H9 (cell line): Measurements from ENCODE around the gene IL31RA. TPM values are rescaled to one million over a fixed set of nuclear protein-coding genes. Genes with fewer than 3 reads are reported as not detected.

ENCODE experiments used
- DNase-seq: peaks from one replicate; pipeline ENCODE4 v3.0.0-alpha.2; 2017
- H2AFZ ChIP-seq: one replicate; pipeline ENCODE4 v1.6.1; 2013; ENCODE audit warnings: mild to moderate bottlenecking, low read length, control low read depth, moderate library complexity
- H2AK5ac ChIP-seq: 2 replicates; pipeline ENCODE4 v1.6.1; 2013; ENCODE audit warnings: low read length, control low read depth, mixed read lengths; ENCODE audit not compliant: insufficient read length
- H2BK120ac ChIP-seq: one replicate; pipeline ENCODE4 v1.6.1; 2013; ENCODE audit warnings: low read depth, mild to moderate bottlenecking, low read length, control low read depth, inconsistent platforms; ENCODE audit not compliant: poor library complexity, severe bottlenecking
- H2BK12ac ChIP-seq: 2 replicates; pipeline ENCODE4 v1.6.1; 2013; ENCODE audit warnings: low read length, control low read depth, mixed read lengths, low read depth; ENCODE audit not compliant: insufficient read length
- H2BK15ac ChIP-seq: 2 replicates; pipeline ENCODE4 v1.6.1; 2013; ENCODE audit warnings: low read depth, low read length, control low read depth
- H2BK20ac ChIP-seq: one replicate; pipeline ENCODE4 v1.6.1; 2013; ENCODE audit warnings: low read depth, mild to moderate bottlenecking, low read length, control low read depth, inconsistent platforms; ENCODE audit not compliant: poor library complexity, severe bottlenecking
- H2BK5ac ChIP-seq: 2 replicates; pipeline ENCODE4 v1.6.1; 2013; ENCODE audit warnings: low read length, control low read depth, mixed read lengths; ENCODE audit not compliant: insufficient read length
- H3K14ac ChIP-seq: 2 replicates; pipeline ENCODE4 v1.6.1; 2013; ENCODE audit warnings: low read length, control low read depth; ENCODE audit not compliant: insufficient read depth
- H3K18ac ChIP-seq: 2 replicates; pipeline ENCODE4 v1.6.1; 2013; ENCODE audit warnings: low read depth, mild to moderate bottlenecking, mixed read lengths, low read length, control low read depth; ENCODE audit not compliant: insufficient read length
- H3K23ac ChIP-seq: 2 replicates; pipeline ENCODE4 v1.6.1; 2013; ENCODE audit warnings: low read length, control low read depth, mixed read lengths, low read depth; ENCODE audit not compliant: insufficient read length
- H3K23me2 ChIP-seq: 2 replicates; pipeline ENCODE4 v1.6.1; 2013; ENCODE audit warnings: low read depth, mild to moderate bottlenecking, mixed read lengths, low read length, control low read depth; ENCODE audit not compliant: insufficient read length, poor library complexity, severe bottlenecking
- H3K27ac ChIP-seq: 2 replicates; pipeline ENCODE4 v1.5.1; 2013; ENCODE audit warnings: low read length, control low read depth, mixed read lengths, low read depth; ENCODE audit not compliant: insufficient read length
- H3K27me3 ChIP-seq: 2 replicates; pipeline ENCODE4 v1.6.1; 2013; ENCODE audit warnings: low read length, control low read depth, inconsistent platforms; ENCODE audit not compliant: insufficient read depth
- H3K4ac ChIP-seq: 2 replicates; pipeline ENCODE4 v1.6.1; 2013; ENCODE audit warnings: low read depth, mild to moderate bottlenecking, control low read depth, inconsistent platforms, low read length, moderate library complexity
- H3K4me1 ChIP-seq: 2 replicates; pipeline ENCODE4 v1.6.1; 2013; ENCODE audit warnings: low read length, control low read depth, inconsistent platforms; ENCODE audit not compliant: insufficient read depth
- H3K4me2 ChIP-seq: 2 replicates; pipeline ENCODE4 v1.6.1; 2013; ENCODE audit warnings: low read length, control low read depth, mixed read lengths; ENCODE audit not compliant: insufficient read length, insufficient read depth
- H3K56ac ChIP-seq: 2 replicates; pipeline ENCODE4 v1.6.1; 2013; ENCODE audit warnings: low read depth, mild to moderate bottlenecking, mixed read lengths, low read length, control low read depth; ENCODE audit not compliant: insufficient read length
- H3K79me1 ChIP-seq: 2 replicates; pipeline ENCODE4 v1.6.1; 2013; ENCODE audit warnings: low read depth, mild to moderate bottlenecking, moderate library complexity, low read length, control low read depth, inconsistent platforms; ENCODE audit not compliant: insufficient read depth, poor library complexity, severe bottlenecking
- H3K79me2 ChIP-seq: 2 replicates; pipeline ENCODE4 v1.6.1; 2013; ENCODE audit warnings: low read length, control low read depth, inconsistent platforms; ENCODE audit not compliant: insufficient read depth
- H3K9ac ChIP-seq: 2 replicates; pipeline ENCODE4 v1.6.1; 2013; ENCODE audit warnings: low read length, control low read depth, mixed read lengths; ENCODE audit not compliant: insufficient read length; ENCODE audit errors: extremely low read depth
- H3K9me3 ChIP-seq: one replicate; pipeline ENCODE4 v1.6.1; 2013; ENCODE audit warnings: low read depth, low read length, inconsistent platforms; ENCODE audit not compliant: control insufficient read depth
- H3T11ph ChIP-seq: one replicate; pipeline ENCODE4 v1.6.1; 2013; ENCODE audit warnings: mild to moderate bottlenecking, low read length, control low read depth, inconsistent platforms
- H4K20me1 ChIP-seq: one replicate; pipeline ENCODE4 v1.6.1; 2013; ENCODE audit not compliant: control insufficient read depth, insufficient read length, insufficient read depth
- H4K5ac ChIP-seq: 2 replicates; pipeline ENCODE4 v1.6.1; 2013; ENCODE audit warnings: low read depth, mild to moderate bottlenecking, mixed read lengths, low read length, control low read depth; ENCODE audit not compliant: insufficient read length
- H4K8ac ChIP-seq: replicated peaks from 2 replicates; pipeline ENCODE4 v1.6.1; 2013; ENCODE audit warnings: low read length, control low read depth, mixed read lengths, low read depth; ENCODE audit not compliant: insufficient read length
- H4K91ac ChIP-seq: 2 replicates; pipeline ENCODE4 v1.6.1; 2013; ENCODE audit warnings: low read depth, mild to moderate bottlenecking, moderate library complexity, mixed read lengths, low read length, control low read depth; ENCODE audit not compliant: insufficient read length
- H3K27ac Mint-ChIP-seq, 3 experiments: 2 replicates in 2 of 3; 3 replicates in 1 of 3; pipeline ENCODE4 v1.8.0; 2020 to 2021; ENCODE audit warnings: mixed read lengths in 3 of 3, mild to moderate bottlenecking in 1 of 3, moderate library complexity in 1 of 3
- H3K27me3 Mint-ChIP-seq: 2 replicates; pipeline ENCODE4 v1.8.0; 2021; ENCODE audit warnings: low read depth, mild to moderate bottlenecking, moderate library complexity, mixed read lengths
- H3K36me3 Mint-ChIP-seq, 3 experiments: 2 replicates in 2 of 3; 3 replicates in 1 of 3; pipeline ENCODE4 v1.8.0; 2020 to 2021; ENCODE audit warnings: low read depth in 3 of 3, mixed read lengths in 3 of 3; ENCODE audit not compliant: insufficient read depth in 1 of 3
- H3K4me1 Mint-ChIP-seq, 2 experiments: 2 replicates each; pipeline ENCODE4 v1.8.0; 2020; ENCODE audit warnings: mixed read lengths in 2 of 2
- H3K4me3 Mint-ChIP-seq, 2 experiments: 2 replicates in 1 of 2; 3 replicates in 1 of 2; pipeline ENCODE4 v1.8.0; 2020 to 2021; ENCODE audit warnings: mild to moderate bottlenecking in 2 of 2, mixed read lengths in 2 of 2, moderate library complexity in 1 of 2
- H3K9me3 Mint-ChIP-seq, 2 experiments: 2 replicates in 1 of 2; 3 replicates in 1 of 2; pipeline ENCODE4 v1.8.0; 2020; ENCODE audit warnings: mild to moderate bottlenecking in 2 of 2, mixed read lengths in 2 of 2, moderate library complexity in 1 of 2
- CTCF ChIP-seq: fragments of 200-600 bp; sonication (generic); conservative IDR thresholded peaks from 3 replicates; pipeline ENCODE4 v1.8.0; 2021; ENCODE audit warnings: antibody characterized with exemption, mild to moderate bottlenecking
- WGBS: extraction: QIAGEN DNeasy Blood & Tissue Kit; methylation state at CpG from one replicate; pipeline ENCODE4 v1.1.7; 2013; ENCODE audit warnings: missing lambda C conversion rate, low lambda C conversion rate, mixed read lengths; ENCODE audit not compliant: insufficient read length; ENCODE audit errors: extremely low coverage; 5-methylcytosine and 5-hydroxymethylcytosine counted together
- total RNA-seq: library from RNA; stranded (reverse); gene quantifications from 2 replicates; pipeline ENCODE4 v1.2.1, GENCODE V29; 2021

The IL31RA gene
- total RNA-seq, 1 experiment from 2014 or later = 0.11 TPM

- H2BK120ac ChIP-seq = no peak overlapping the region
- TF ChIP-seq CTCF = no peak
- H3K23me2 ChIP-seq = no peaks in the 10 kb centered on the region
- no peak overlapping the region for H3T11ph ChIP-seq
- no peak overlapping the region for H4K91ac ChIP-seq
- no peaks in the 10 kb centered on the region for H3K36me3 Mint-ChIP-seq
- no peak overlapping the region for H2BK5ac ChIP-seq
- H3K27me3 ChIP-seq = no peaks in the 10 kb centered on the region
- no peak overlapping the region for H2AK5ac ChIP-seq
- H3K4ac ChIP-seq = no peak overlapping the region
- no peak overlapping the region for H4K5ac ChIP-seq
- H4K8ac ChIP-seq = no peak overlapping the region
- no peaks in the 10 kb centered on the region for H3K4me1 Mint-ChIP-seq
- H3K14ac ChIP-seq = no peak overlapping the region
- no peaks in the 10 kb centered on the region for H3K79me2 ChIP-seq
- H2AFZ ChIP-seq = no peak overlapping the region
- no CpG with 5 or more reads among the region's 2 CpGs for WGBS
- H3K4me2 ChIP-seq = no peak overlapping the region
- no peaks in the 10 kb centered on the region for H3K9me3 Mint-ChIP-seq
- H3K23ac ChIP-seq = no peak overlapping the region
- no peak overlapping the region for H3K56ac ChIP-seq
- no peaks in the 10 kb centered on the region for H3K9me3 ChIP-seq
- no peak overlapping the region for H3K18ac ChIP-seq
- H3K4me3 Mint-ChIP-seq = no peak overlapping the region
- no peaks in the 10 kb centered on the region for H3K27me3 Mint-ChIP-seq
- H3K9ac ChIP-seq = no peak overlapping the region
- no peak overlapping the region for H2BK20ac ChIP-seq
- H2BK12ac ChIP-seq = no peak overlapping the region
- no peak for DNase-seq
- no peaks in the 10 kb centered on the region for H3K79me1 ChIP-seq
- no peaks in the 10 kb centered on the region for H4K20me1 ChIP-seq
- no peak overlapping the region for H2BK15ac ChIP-seq
- H3K4me1 ChIP-seq = no peaks in the 10 kb centered on the region
- H3K27ac ChIP-seq = no peak overlapping the region
- no peak overlapping the region for H3K27ac Mint-ChIP-seq
Observed at GRCh38 chr5:55914971-55915370, 63.8 kb downstream of the IL31RA start.
